ENCODE results near the gene VGLL4. TPM values are rescaled to one million over a fixed set of nuclear protein-coding genes. Genes with fewer than 3 reads are reported as not detected.

The VGLL4 gene
- total RNA-seq, 1 experiment from 2014 or later, result 31.7 TPM

DNA sequence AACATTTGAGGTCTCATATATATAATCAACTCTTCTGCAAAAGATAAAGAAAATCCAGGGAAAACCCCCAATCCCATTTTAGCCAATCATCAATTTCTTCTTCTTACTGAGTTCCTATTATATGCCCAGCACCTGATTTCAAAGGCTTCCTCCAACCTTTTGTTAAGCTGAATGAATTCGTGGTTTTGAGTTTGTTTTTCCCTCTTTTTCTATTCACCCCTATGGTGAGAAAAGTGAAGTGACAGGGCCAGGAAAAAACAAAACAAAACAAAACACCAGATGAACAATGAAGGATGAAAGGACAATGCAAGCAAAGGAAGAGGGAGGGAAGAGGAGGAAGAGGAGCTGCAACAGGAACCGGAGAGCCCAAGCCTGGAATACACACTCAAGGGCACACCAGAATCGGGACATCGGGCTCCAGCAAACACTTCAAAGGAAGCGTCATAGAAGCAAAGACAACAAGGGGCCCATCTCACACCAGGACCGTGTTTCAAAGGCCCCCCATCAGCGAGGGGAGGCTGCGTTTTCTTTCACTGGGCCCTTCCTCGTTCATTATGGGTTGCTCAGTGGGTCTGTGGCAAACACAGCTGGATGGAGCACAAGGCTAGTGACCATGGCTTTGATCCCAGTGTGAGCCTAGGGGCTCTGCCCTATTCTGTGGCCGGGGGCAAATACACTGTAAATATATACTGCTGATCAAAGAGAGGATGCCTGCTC lies 50.2 kb downstream of the VGLL4 start:
- CTCF ChIA-PET, result interaction anchor here (0.9 kb wide), 1 partner anchor 33 kb away, joined by 4 read pairs; no protein-coding TSS in a partner anchor
- intact Hi-C loops (cut with micrococcal nuclease), result no loop called here
- peaks cover 6% of the 10 kb centered on the region for H3K36me3 Mint-ChIP-seq (ENCODE audit: insufficient read depth, unreplicated experiment)
- TF ChIP-seq, protein P1, sequence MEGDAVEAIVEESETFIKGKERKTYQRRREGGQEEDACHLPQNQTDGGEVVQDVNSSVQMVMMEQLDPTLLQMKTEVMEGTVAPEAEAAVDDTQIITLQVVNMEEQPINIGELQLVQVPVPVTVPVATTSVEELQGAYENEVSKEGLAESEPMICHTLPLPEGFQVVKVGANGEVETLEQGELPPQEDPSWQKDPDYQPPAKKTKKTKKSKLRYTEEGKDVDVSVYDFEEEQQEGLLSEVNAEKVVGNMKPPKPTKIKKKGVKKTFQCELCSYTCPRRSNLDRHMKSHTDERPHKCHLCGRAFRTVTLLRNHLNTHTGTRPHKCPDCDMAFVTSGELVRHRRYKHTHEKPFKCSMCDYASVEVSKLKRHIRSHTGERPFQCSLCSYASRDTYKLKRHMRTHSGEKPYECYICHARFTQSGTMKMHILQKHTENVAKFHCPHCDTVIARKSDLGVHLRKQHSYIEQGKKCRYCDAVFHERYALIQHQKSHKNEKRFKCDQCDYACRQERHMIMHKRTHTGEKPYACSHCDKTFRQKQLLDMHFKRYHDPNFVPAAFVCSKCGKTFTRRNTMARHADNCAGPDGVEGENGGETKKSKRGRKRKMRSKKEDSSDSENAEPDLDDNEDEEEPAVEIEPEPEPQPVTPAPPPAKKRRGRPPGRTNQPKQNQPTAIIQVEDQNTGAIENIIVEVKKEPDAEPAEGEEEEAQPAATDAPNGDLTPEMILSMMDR (IDR thresholded peaks at IDR 0.05; ENCODE audit: unreplicated experiment), result no peak
- DNase-seq (ENCODE audit: unreplicated experiment), result no peak
- H3K27me3 Mint-ChIP-seq (ENCODE audit: insufficient read depth, unreplicated experiment), result no peaks in the 10 kb centered on the region
- H3K4me3 Mint-ChIP-seq (ENCODE audit: unreplicated experiment), result no peak overlapping the region
- H3K9me3 Mint-ChIP-seq (ENCODE audit: unreplicated experiment), result no peaks in the 10 kb centered on the region
- no TSS peak for BruUV-seq (replicated peaks)
- peaks cover 39% of the 10 kb centered on the region for H3K4me1 Mint-ChIP-seq (ENCODE audit: insufficient read depth, unreplicated experiment)
- POLR2A ChIA-PET, result interaction anchor here (0.7 kb wide), 1 partner anchor 449 kb away, joined by 3 read pairs; no protein-coding TSS in a partner anchor
- no peak overlapping the region for H3K27ac Mint-ChIP-seq (ENCODE audit: low read depth, unreplicated experiment)

DNA sequence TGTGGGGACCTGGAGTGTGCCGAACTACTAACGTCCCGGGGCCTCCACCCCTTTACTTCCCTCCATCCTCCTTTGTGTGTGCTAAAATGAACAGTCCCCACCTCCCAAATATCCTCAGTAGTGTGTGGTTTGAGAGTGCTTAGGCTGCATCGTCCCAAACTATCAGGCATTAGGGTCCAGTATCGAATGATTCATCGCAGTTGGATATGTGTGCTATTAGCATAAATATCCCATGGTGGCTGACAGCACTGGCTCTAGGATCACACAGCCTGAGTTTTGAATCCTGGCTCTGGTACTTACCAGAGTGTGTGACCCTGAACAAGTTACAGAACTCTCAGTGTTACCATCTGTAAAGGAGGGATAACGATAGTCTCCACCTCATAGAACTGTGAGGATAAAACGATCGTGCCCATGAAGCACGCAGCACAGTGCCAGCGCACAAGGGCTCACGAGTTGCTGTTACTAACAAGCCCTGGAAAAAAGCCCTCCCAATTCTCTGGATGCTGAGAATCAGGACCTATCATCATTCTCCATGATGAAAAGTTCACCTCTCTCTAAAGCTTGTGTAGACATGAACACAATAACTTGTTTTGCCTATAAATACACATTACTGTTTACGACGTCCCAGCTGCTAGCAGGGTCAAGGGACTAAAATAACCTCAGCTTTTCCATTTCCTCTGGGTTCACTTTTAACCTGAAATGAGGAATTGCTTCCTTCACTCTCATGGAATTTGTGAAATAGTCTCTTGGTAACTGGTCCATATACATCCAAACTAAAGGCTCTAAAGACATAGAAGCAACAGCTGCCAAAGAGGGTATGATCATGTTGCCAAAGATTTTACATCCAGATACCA lies 51.0 kb downstream of the VGLL4 start:
- CTCF ChIA-PET, result interaction anchor here (0.9 kb wide), 1 partner anchor 34 kb away, joined by 4 read pairs; no protein-coding TSS in a partner anchor
- Mint-ChIP-seq H3K9me3 (ENCODE audit: unreplicated experiment) (no peaks in the 10 kb centered on the region), H3K36me3 (ENCODE audit: insufficient read depth, unreplicated experiment) (peaks cover 4% of the 10 kb centered on the region), H3K27me3 (ENCODE audit: insufficient read depth, unreplicated experiment) (no peaks in the 10 kb centered on the region), H3K27ac (ENCODE audit: low read depth, unreplicated experiment) (no peak overlapping the region), H3K4me3 (ENCODE audit: unreplicated experiment) (no peak overlapping the region), H3K4me1 (ENCODE audit: insufficient read depth, unreplicated experiment) (peaks cover 42% of the 10 kb centered on the region)
- intact Hi-C loops (cut with micrococcal nuclease), result no loop called here
- DNase-seq (ENCODE audit: unreplicated experiment), result no peak
- no TSS peak for BruUV-seq (replicated peaks)
- POLR2A ChIA-PET, result interaction anchor here (0.7 to 2.7 kb wide), 3 partner anchors 7 to 450 kb away, joined by 3 to 19 read pairs (median 5); no protein-coding TSS in a partner anchor
- TF ChIP-seq, protein P1 (IDR thresholded peaks at IDR 0.05; ENCODE audit: unreplicated experiment), result no peak

DNA sequence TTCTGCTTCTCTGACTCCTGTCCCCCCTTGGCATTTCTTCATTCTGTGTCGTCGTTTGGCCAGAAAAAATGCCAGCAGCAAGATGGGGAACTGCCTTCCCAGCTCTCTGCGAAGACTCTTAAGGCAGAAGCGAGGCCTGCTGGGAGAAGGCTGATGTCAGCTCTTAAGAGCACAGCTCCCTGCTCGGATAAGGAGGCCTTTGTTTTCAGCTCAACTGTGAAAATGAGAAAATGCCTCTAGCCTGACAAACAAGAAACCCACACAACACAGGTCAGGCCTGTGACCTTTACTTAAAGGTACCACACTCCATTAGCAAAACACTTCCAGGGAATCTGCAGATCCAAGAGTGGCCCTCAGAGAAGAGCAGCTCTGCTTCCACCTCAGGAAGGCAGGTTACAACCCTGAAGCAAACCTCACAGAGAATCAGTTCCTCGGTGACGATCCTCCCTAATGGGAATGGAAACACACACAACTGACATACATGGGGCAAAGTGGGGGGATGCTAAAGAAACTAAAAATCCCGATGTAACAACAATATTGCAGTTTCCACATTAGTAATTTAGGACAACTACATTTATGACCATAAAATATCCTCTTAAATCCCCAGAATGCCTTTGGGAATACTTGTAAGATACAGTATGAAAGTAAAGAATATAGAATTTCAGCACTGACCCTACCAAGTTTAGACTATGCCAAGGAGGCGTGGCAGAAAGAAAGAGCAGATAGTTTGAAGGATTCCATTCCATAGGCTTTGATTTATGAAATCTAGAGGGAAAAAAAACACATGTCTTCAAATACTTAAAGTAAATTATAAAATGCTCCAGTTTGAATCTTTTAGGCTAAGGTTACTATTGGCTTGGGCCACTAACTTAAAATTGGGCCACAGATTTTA lies 52.1 kb downstream of the VGLL4 start:
- H3K9me3 Mint-ChIP-seq (ENCODE audit: unreplicated experiment), result no peaks in the 10 kb centered on the region
- intact Hi-C loops (cut with micrococcal nuclease), result no loop called here
- H3K4me3 Mint-ChIP-seq (ENCODE audit: unreplicated experiment), result no peak overlapping the region
- TF ChIP-seq, protein P1 (IDR thresholded peaks at IDR 0.05; ENCODE audit: unreplicated experiment), result no peak
- H3K27ac Mint-ChIP-seq (ENCODE audit: low read depth, unreplicated experiment), result peak overlapping the region; percentile 78
- ChIA-PET POLR2A (interaction anchor here (1.3 to 2.7 kb wide), 3 partner anchors 8 to 227 kb away, joined by 3 to 19 read pairs (median 5); no protein-coding TSS in a partner anchor), CTCF (interaction anchor here (0.6 to 1.2 kb wide), 3 partner anchors 9 to 180 kb away, joined by 3 to 5 read pairs (median 3); no protein-coding TSS in a partner anchor)
- peaks cover 42% of the 10 kb centered on the region for H3K4me1 Mint-ChIP-seq (ENCODE audit: insufficient read depth, unreplicated experiment)
- BruUV-seq (replicated peaks), result no TSS peak
- H3K27me3 Mint-ChIP-seq (ENCODE audit: insufficient read depth, unreplicated experiment), result no peaks in the 10 kb centered on the region
- H3K36me3 Mint-ChIP-seq (ENCODE audit: insufficient read depth, unreplicated experiment), result peaks cover 10% of the 10 kb centered on the region
- DNase-seq (ENCODE audit: unreplicated experiment), result no peak
